CD8-positive, alpha-beta memory T cell (primary cell): ENCODE measurements around the gene CCDC83. TPM values are rescaled to one million over a fixed set of nuclear protein-coding genes. Genes with fewer than 3 reads are reported as not detected.

ENCODE experiments used
- CTCF ChIA-PET: fragments of 350-600 bp; sonication (Branson Sonifier 250); formaldehyde crosslinking; loops from one replicate; lab custom pipeline; 2021; ENCODE audit warnings: antibody characterized with exemption; lab: Charles Lee
- POLR2A ChIA-PET: fragments of 350-600 bp; sonication (Branson Sonifier 250); formaldehyde crosslinking; loops from one replicate; lab custom pipeline; 2021; ENCODE audit warnings: antibody characterized with exemption; lab: Charles Lee
- DNase-seq, 5 donors: peaks; one replicate each; pipeline versions ENCODE4 v3.0.0 to v3.0.0-alpha.2; 2020 to 2022; ENCODE audit warnings: mixed read lengths in 1 of 5
- H3K27ac ChIP-seq: one replicate; pipeline ENCODE4 v1.7.0; 2013; ENCODE audit warnings: low read depth, mild to moderate bottlenecking, low read length, moderate library complexity
- H3K27me3 ChIP-seq: 2 replicates; pipeline ENCODE4 v1.7.0; 2013; ENCODE audit warnings: low read length, mild to moderate bottlenecking; ENCODE audit not compliant: insufficient read depth, poor library complexity, severe bottlenecking
- H3K36me3 ChIP-seq: 2 replicates; pipeline ENCODE4 v1.7.0; 2013; ENCODE audit warnings: mild to moderate bottlenecking, low read length, moderate library complexity; ENCODE audit not compliant: insufficient read depth
- H3K4me1 ChIP-seq: 2 replicates; pipeline ENCODE4 v1.7.0; 2013; ENCODE audit warnings: mild to moderate bottlenecking, low read length, moderate library complexity; ENCODE audit not compliant: insufficient read depth
- H3K4me3 ChIP-seq: 2 replicates; pipeline ENCODE4 v1.7.0; 2013; ENCODE audit warnings: mild to moderate bottlenecking, low read length
- H3K9me3 ChIP-seq: 2 replicates; pipeline ENCODE4 v1.7.0; 2013; ENCODE audit warnings: mild to moderate bottlenecking, low read length
- H3K27ac Mint-ChIP-seq, 8 donors: one replicate each; pipeline ENCODE4 v1.8.0; 2020 to 2021; ENCODE audit warnings: mixed read lengths in 8 of 8, mild to moderate bottlenecking in 6 of 8, inconsistent platforms in 3 of 8, moderate library complexity in 3 of 8
- H3K27me3 Mint-ChIP-seq, 2 donors: one replicate each; pipeline ENCODE4 v1.8.0; 2020 to 2021; ENCODE audit warnings: mixed read lengths in 2 of 2, mild to moderate bottlenecking in 1 of 2, moderate library complexity in 1 of 2
- H3K36me3 Mint-ChIP-seq, 3 donors: one replicate each; pipeline ENCODE4 v1.8.0; 2020 to 2021; ENCODE audit warnings: mixed read lengths in 3 of 3, inconsistent platforms in 1 of 3, mild to moderate bottlenecking in 1 of 3
- H3K4me1 Mint-ChIP-seq, 3 donors: one replicate each; pipeline ENCODE4 v1.8.0; 2020 to 2021; ENCODE audit warnings: mixed read lengths in 3 of 3, inconsistent platforms in 1 of 3, mild to moderate bottlenecking in 1 of 3
- H3K4me3 Mint-ChIP-seq, 7 donors: one replicate each; pipeline ENCODE4 v1.8.0; 2020 to 2021; ENCODE audit warnings: mixed read lengths in 7 of 7, mild to moderate bottlenecking in 6 of 7, moderate library complexity in 4 of 7, inconsistent platforms in 2 of 7
- H3K9me3 Mint-ChIP-seq, 5 donors: one replicate each; pipeline ENCODE4 v1.8.0; 2020 to 2022; ENCODE audit warnings: mixed read lengths in 5 of 5, mild to moderate bottlenecking in 3 of 5, moderate library complexity in 2 of 5, inconsistent platforms in 1 of 5
- polyA plus RNA-seq: library from polyadenylated mRNA; unstranded; fragments of 300-500 nt; fragmentation: Illumina TruSeq; gene quantifications from one replicate; pipeline ENCODE4 v1.2.3, GENCODE V29; 2021
- total RNA-seq, 2 experiments: library from RNA; stranded (reverse); gene quantifications; one replicate each; pipeline ENCODE4 v1.2.3, GENCODE V29; 2021

CCDC83 gene
- total and polyA plus RNA-seq, 3 experiments from 2014 or later, result not detected

DNA sequence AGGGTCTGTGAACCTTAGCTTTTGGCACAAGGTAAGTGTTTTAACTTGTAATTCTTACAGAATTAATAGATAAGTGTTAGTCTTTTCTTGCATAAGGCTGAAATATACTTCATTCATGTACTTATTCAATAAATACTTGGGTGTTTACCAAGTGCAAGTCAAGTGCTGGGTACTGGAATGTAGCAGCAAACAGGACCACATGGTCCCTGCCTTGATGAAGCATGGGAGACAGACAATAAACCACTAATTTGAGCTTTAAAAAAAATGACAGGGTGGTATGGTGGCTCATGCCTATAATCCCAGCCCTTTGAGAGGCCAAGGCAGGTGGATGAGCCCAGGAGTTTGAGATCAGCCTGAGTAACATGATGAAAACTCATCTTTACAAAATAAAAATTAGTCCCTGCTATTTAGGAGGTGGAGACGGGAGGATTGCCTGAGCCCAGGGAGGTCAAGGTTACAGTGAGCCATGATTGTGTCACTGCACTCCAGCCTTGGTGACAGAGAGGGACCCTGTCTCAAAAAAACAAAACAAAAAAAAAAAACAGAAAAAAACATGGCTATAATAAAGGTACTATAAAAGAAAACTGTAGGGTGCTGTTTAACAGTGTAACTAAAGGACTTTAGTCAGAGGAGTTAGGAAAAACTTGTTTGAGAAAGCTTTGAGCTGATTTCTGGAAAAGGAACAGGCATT is 11.1 kb downstream of the CCDC83 start:
- Mint-ChIP-seq H3K9me3 (no peaks in the 10 kb centered on the region), H3K4me3 (no peak overlapping the region), H3K27ac (no peak overlapping the region), H3K27me3 (peaks cover 3 to 4% of the 10 kb centered on the region in 2 donors), H3K4me1 (no peaks in the 10 kb centered on the region), H3K36me3 (no peaks in the 10 kb centered on the region)
- no peak for DNase-seq
- H3K27me3 ChIP-seq, result no peaks in the 10 kb centered on the region
- ChIA-PET CTCF (interaction anchor here (1.5 kb wide), 1 partner anchor 8 kb away, joined by 3 read pairs; no protein-coding TSS in a partner anchor), POLR2A (no interaction called here)
- no peaks in the 10 kb centered on the region for H3K4me1 ChIP-seq
- H3K9me3 ChIP-seq, result no peaks in the 10 kb centered on the region
- H3K27ac ChIP-seq, result no peak overlapping the region
- no peak overlapping the region for H3K4me3 ChIP-seq
- H3K36me3 ChIP-seq, result no peaks in the 10 kb centered on the region

DNA sequence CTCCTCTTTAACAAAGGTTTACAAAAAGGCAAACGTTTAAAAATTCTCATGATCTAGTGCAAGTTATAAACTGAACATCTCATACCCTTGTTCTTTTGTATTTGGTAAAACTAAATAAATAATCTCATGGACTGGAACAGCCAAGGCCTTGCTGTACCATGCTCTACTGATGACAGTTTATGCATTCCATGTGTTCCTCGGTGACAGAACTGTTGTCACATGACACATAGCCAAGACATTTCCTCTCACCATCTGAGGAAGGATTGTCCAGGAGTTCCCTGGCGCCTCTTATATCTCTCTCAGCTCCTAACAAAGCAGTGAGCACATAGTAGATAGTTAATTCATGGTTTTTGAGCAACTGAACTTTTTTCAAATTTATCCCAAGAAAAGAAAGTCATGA is 12.6 kb downstream of the CCDC83 start:
- Histone ChIP-seq H3K36me3 (no peaks in the 10 kb centered on the region), H3K4me1 (no peaks in the 10 kb centered on the region), H3K4me3 (no peak overlapping the region), H3K9me3 (no peaks in the 10 kb centered on the region), H3K27ac (no peak overlapping the region), H3K27me3 (no peaks in the 10 kb centered on the region)
- no peak overlapping the region for H3K27ac Mint-ChIP-seq
- DNase-seq, result no peak
- H3K4me3 Mint-ChIP-seq, result no peak overlapping the region
- no peaks in the 10 kb centered on the region for H3K9me3 Mint-ChIP-seq
- H3K4me1 Mint-ChIP-seq, result no peaks in the 10 kb centered on the region
- H3K36me3 Mint-ChIP-seq, result no peaks in the 10 kb centered on the region
- CTCF ChIA-PET, result no interaction called here
- H3K27me3 Mint-ChIP-seq, result peaks cover 0 to 4% of the 10 kb centered on the region in 2 donors
- POLR2A ChIA-PET, result no interaction called here

DNA sequence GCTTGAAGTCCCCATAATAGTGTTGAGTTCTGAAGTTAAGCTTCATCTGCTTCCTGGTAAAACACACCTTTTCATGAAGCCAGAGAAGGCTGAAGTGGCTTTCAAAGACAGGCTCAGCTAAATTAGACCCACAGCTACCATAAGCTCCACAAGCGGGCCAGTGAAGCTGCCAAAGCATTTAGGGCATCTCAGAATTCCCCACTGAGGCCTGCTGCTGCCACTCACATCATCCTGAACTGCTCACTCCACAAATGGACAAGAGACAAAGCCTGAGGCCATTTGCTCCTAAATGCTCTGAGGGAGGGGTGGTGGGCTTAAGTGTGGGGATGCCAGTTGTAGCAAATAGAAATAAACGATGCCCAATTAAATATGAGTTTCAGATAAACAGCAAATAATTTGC is 14.6 kb downstream of the CCDC83 start:
- Mint-ChIP-seq H3K9me3 (no peaks in the 10 kb centered on the region), H3K4me1 (no peaks in the 10 kb centered on the region), H3K4me3 (no peak overlapping the region), H3K27me3 (peaks cover 0 to 4% of the 10 kb centered on the region in 2 donors), H3K27ac (no peak overlapping the region), H3K36me3 (no peaks in the 10 kb centered on the region)
- no peaks in the 10 kb centered on the region for H3K36me3 ChIP-seq
- H3K9me3 ChIP-seq, result no peaks in the 10 kb centered on the region
- ChIA-PET CTCF (no interaction called here), POLR2A (no interaction called here)
- no peaks in the 10 kb centered on the region for H3K4me1 ChIP-seq
- DNase-seq, result no peak
- no peak overlapping the region for H3K4me3 ChIP-seq
- no peak overlapping the region for H3K27ac ChIP-seq
- H3K27me3 ChIP-seq, result no peaks in the 10 kb centered on the region

DNA sequence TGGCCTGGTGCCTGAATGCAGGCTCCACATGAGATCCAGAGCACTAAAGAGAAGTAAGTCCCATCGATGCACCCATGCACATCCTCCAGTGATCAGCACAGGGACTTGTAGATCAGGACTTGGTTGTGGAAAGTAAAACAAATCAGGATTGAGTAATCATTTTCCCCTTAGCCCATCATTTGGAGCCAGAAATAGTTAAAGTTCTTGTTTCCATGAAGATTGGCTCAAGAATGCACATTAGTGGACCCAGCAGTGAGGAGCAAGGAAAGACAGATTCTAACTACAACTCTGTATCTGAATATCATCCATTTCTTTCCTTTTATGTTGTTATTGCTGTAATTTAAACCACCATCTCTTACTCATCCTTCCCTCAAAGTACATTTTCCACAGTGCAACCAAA is 19.1 kb downstream of the CCDC83 start:
- H3K4me1 Mint-ChIP-seq, result no peaks in the 10 kb centered on the region
- ChIA-PET CTCF (interaction anchor here (0.7 kb wide), 1 partner anchor 9 kb away, joined by 3 read pairs; no protein-coding TSS in a partner anchor), POLR2A (no interaction called here)
- Histone ChIP-seq H3K36me3 (no peaks in the 10 kb centered on the region), H3K9me3 (no peaks in the 10 kb centered on the region), H3K27me3 (no peaks in the 10 kb centered on the region), H3K4me3 (no peak overlapping the region), H3K27ac (no peak overlapping the region), H3K4me1 (no peaks in the 10 kb centered on the region)
- H3K27me3 Mint-ChIP-seq, result peaks cover 4 to 8% of the 10 kb centered on the region in 2 donors
- H3K27ac Mint-ChIP-seq, result no peak overlapping the region
- no peak overlapping the region for H3K4me3 Mint-ChIP-seq
- DNase-seq, result no peak
- no peaks in the 10 kb centered on the region for H3K36me3 Mint-ChIP-seq
- no peaks in the 10 kb centered on the region for H3K9me3 Mint-ChIP-seq

DNA sequence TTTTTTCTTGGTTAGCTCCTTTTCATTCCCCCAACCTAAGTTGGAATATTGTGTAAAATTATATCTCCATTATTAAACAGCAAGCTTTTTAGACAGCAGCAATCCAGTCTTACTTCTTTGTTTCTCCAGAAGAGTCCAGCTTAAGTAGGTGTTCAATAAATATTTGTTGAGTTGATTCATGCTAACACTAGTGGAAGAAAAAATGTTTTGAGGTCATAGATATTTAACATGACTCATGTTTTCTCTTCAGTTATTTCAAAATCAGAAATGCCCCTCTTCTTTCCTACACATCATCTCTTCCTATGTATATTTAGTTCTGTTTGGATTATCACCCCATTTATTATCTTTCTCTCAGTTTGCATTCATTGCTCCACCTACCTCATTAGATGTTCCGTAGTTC is 20.3 kb downstream of the CCDC83 start:
- no peak for DNase-seq
- no peaks in the 10 kb centered on the region for H3K4me1 ChIP-seq
- ChIA-PET POLR2A (no interaction called here), CTCF (no interaction called here)
- H3K4me1 Mint-ChIP-seq, result no peaks in the 10 kb centered on the region
- no peaks in the 10 kb centered on the region for H3K27me3 ChIP-seq
- H3K9me3 ChIP-seq, result no peaks in the 10 kb centered on the region
- H3K27ac ChIP-seq, result no peak overlapping the region
- H3K4me3 ChIP-seq, result no peak overlapping the region
- H3K9me3 Mint-ChIP-seq, result no peaks in the 10 kb centered on the region
- H3K27ac Mint-ChIP-seq, result no peak overlapping the region
- no peaks in the 10 kb centered on the region for H3K36me3 Mint-ChIP-seq
- H3K27me3 Mint-ChIP-seq, result peaks cover 4 to 13% of the 10 kb centered on the region in 2 donors
- no peak overlapping the region for H3K4me3 Mint-ChIP-seq
- no peaks in the 10 kb centered on the region for H3K36me3 ChIP-seq

DNA sequence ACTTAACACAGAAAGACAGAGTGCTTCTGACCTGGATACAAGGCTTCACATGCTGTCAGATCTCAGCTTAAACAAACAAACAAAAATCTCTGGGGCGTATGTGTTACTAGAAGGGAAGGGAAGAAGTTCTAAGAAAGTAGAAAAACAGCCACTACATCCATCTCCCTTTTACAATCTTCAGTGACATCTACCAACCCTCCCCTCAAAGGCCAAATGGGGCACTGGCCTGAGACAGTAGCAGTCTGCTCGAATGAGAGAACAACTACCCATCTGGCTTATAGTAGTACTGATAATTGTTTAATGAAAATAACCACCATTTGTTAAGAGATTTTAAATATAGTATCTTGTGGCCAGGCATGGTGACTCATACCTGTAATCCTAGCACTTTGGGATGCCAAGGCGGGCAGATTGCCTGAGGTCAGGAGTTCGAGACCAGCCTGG is 29.4 kb downstream of the CCDC83 start:
- no peaks in the 10 kb centered on the region for H3K4me1 ChIP-seq
- H3K36me3 Mint-ChIP-seq, result peaks cover 0 to 3% (median 3%) of the 10 kb centered on the region in 3 donors
- no peaks in the 10 kb centered on the region for H3K4me1 Mint-ChIP-seq
- POLR2A ChIA-PET, result no interaction called here
- H3K27me3 Mint-ChIP-seq, result peaks cover 4 to 9% of the 10 kb centered on the region in 2 donors
- H3K27me3 ChIP-seq, result no peaks in the 10 kb centered on the region
- H3K9me3 Mint-ChIP-seq, result no peaks in the 10 kb centered on the region
- no peaks in the 10 kb centered on the region for H3K36me3 ChIP-seq
- H3K4me3 ChIP-seq, result no peak overlapping the region
- H3K9me3 ChIP-seq, result no peaks in the 10 kb centered on the region
- CTCF ChIA-PET, result no interaction called here
- H3K27ac ChIP-seq, result no peak overlapping the region
- no peak for DNase-seq
- no peak overlapping the region for H3K27ac Mint-ChIP-seq
- no peak overlapping the region for H3K4me3 Mint-ChIP-seq

DNA sequence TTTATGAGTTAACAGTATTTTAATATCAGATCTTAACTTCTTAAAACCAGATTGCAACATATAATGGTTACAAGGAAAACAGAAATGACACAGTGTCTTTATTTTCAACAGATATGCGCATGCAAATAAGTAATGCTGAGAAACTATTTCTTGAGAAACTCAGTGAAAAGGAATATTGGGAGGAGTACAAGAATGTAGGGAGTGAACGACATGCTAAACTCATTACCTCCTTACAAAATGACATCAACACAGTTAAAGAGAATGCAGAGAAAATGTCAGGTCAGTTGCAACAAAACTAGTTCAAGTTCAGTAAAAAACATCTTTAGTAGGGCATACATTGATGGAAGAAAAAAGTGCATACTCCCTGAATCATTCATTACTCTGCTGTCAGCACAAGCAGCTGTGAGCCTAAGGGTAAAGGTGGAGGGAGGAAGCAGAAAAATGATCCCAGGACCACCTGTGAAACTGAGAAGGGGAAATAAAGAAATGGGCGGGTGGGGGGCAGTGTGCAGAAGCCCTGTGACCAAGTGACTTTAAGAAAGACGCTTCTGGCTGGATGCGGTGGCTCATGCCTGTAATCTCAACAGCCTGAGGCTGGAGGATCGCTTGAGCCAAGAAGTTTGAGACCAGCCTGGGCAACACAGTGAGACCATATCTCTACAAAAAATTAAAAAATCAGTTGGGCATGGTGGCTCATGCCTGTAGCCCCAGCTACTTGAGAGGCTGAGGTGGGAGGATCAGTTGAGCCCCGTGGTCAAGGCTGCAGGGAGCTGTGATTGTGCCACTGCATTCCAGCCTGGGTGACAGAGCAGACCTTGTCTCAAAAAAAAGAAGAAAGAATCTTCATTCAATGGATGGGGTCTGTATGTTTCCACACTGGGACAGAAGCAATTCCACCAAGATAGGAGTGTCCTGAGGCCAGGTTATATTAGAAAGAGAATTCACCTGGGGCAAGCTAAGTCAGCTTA is 31.2 kb downstream of the CCDC83 start:
- H3K9me3 Mint-ChIP-seq, result no peaks in the 10 kb centered on the region
- peak overlapping the region in 1 of 8 donors; percentile 15 for H3K27ac Mint-ChIP-seq
- Histone ChIP-seq H3K36me3 (no peaks in the 10 kb centered on the region), H3K9me3 (no peaks in the 10 kb centered on the region), H3K27me3 (no peaks in the 10 kb centered on the region), H3K4me3 (no peak overlapping the region), H3K4me1 (no peaks in the 10 kb centered on the region), H3K27ac (no peak overlapping the region)
- H3K4me3 Mint-ChIP-seq, result no peak overlapping the region
- POLR2A ChIA-PET, result no interaction called here
- H3K36me3 Mint-ChIP-seq, result peaks cover 0 to 4% (median 3%) of the 10 kb centered on the region in 3 donors
- H3K27me3 Mint-ChIP-seq, result peaks cover 0 to 9% of the 10 kb centered on the region in 2 donors
- CTCF ChIA-PET, result interaction anchor here (0.5 kb wide), 1 partner anchor 27 kb away, joined by 3 read pairs; no protein-coding TSS in a partner anchor
- H3K4me1 Mint-ChIP-seq, result no peaks in the 10 kb centered on the region
- no peak for DNase-seq

DNA sequence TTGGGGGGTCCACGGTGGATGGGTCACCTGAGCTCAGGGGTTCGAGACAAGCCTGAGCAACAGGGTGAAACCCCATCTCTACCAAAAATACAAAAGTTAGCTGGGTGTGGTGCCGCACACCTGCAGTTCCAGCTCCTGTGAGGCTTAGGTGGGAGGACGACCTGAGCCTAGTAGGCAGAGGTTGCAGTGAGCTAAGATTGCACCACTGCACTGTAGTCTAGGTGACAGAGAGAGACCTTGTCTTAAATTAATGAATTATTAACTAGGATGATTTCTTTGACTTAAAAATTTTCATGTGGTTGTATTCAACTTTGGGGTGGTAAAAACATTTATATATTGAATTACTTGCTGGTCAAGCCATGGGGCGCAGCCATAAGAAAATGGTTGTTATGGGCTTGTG is 33.9 kb downstream of the CCDC83 start:
- Histone ChIP-seq H3K27ac (no peak overlapping the region), H3K4me1 (no peaks in the 10 kb centered on the region), H3K9me3 (no peaks in the 10 kb centered on the region), H3K36me3 (no peaks in the 10 kb centered on the region), H3K27me3 (no peaks in the 10 kb centered on the region), H3K4me3 (no peak overlapping the region)
- H3K27ac Mint-ChIP-seq, result no peak overlapping the region
- peaks cover 0 to 3% of the 10 kb centered on the region in 2 donors for H3K27me3 Mint-ChIP-seq
- CTCF ChIA-PET, result no interaction called here
- H3K36me3 Mint-ChIP-seq, result peaks cover 0 to 3% (median 0%) of the 10 kb centered on the region in 3 donors
- POLR2A ChIA-PET, result no interaction called here
- no peaks in the 10 kb centered on the region for H3K4me1 Mint-ChIP-seq
- no peak for DNase-seq
- H3K9me3 Mint-ChIP-seq, result no peaks in the 10 kb centered on the region
- H3K4me3 Mint-ChIP-seq, result no peak overlapping the region
